MM.1S (cell line): ENCODE results near the gene CDYL2.

Source experiments
- DNase-seq: peaks from one replicate; pipeline ENCODE4 v3.0.0-alpha.2; 2015
- H2AFZ ChIP-seq: fragments of 300-600 bp; sonication (generic); 2 replicates; pipeline ENCODE4 v1.6.0; 2016; ENCODE audit warnings: antibody characterized with exemption, low read length
- H3F3A ChIP-seq: fragments of 300-600 bp; sonication (generic); 2 replicates; pipeline ENCODE4 v1.6.1; 2016; ENCODE audit warnings: mild to moderate bottlenecking, antibody characterized with exemption, low read length, moderate library complexity, mixed read lengths; ENCODE audit not compliant: insufficient read depth
- H3K27ac ChIP-seq: fragments of 300-600 bp; sonication (generic); 2 replicates; pipeline ENCODE4 v1.5.1; 2016; ENCODE audit warnings: mild to moderate bottlenecking, low read length
- H3K27me3 ChIP-seq: fragments of 300-600 bp; sonication (generic); replicated peaks from 2 replicates; pipeline ENCODE4 v1.6.0; 2016; ENCODE audit warnings: low read length; ENCODE audit not compliant: insufficient read depth
- H3K36me3 ChIP-seq: fragments of 300-600 bp; sonication (generic); replicated peaks from 2 replicates; pipeline ENCODE4 v1.6.1; 2016; ENCODE audit warnings: mild to moderate bottlenecking, low read length, mixed read lengths; ENCODE audit not compliant: insufficient read depth
- H3K4me1 ChIP-seq: fragments of 300-600 bp; sonication (generic); 2 replicates; pipeline ENCODE4 v1.6.1; 2016; ENCODE audit warnings: low read length, mixed read lengths
- H3K4me2 ChIP-seq: fragments of 300-600 bp; sonication (generic); 2 replicates; pipeline ENCODE4 v1.6.0; 2016; ENCODE audit warnings: low read depth, low read length
- H3K4me3 ChIP-seq: fragments of 300-600 bp; sonication (generic); 2 replicates; pipeline ENCODE4 v1.5.1; 2016; ENCODE audit warnings: low read length, mixed read lengths
- H3K79me2 ChIP-seq: fragments of 300-600 bp; sonication (generic); 2 replicates; pipeline ENCODE4 v1.6.1; 2016; ENCODE audit warnings: mixed run types, low read length, mixed read lengths
- H3K9ac ChIP-seq: fragments of 300-600 bp; sonication (generic); 2 replicates; pipeline ENCODE4 v1.6.1; 2016; ENCODE audit warnings: low read length, mixed read lengths
- H3K9me2 ChIP-seq: fragments of 300-600 bp; sonication (generic); replicated peaks from 2 replicates; pipeline ENCODE4 v1.6.1; 2016; ENCODE audit warnings: mild to moderate bottlenecking, low read length, mixed read lengths; ENCODE audit not compliant: insufficient read depth
- H3K9me3 ChIP-seq: fragments of 300-600 bp; sonication (generic); replicated peaks from 2 replicates; pipeline ENCODE4 v1.6.1; 2016; ENCODE audit warnings: mild to moderate bottlenecking, low read length, mixed read lengths; ENCODE audit not compliant: insufficient read depth
- H4K20me1 ChIP-seq: fragments of 300-600 bp; sonication (generic); 2 replicates; pipeline ENCODE4 v1.6.1; 2016; ENCODE audit warnings: mild to moderate bottlenecking, low read length, moderate library complexity, mixed read lengths; ENCODE audit not compliant: insufficient read depth
- CTCF ChIP-seq: fragments of 300-600 bp; sonication (generic); IDR thresholded peaks from 2 replicates; pipeline ENCODE4 v1.5.1; 2016; ENCODE audit warnings: antibody characterized with exemption, low read length, mixed read lengths
- EZH2 ChIP-seq: fragments of 300-600 bp; sonication (generic); optimal IDR thresholded peaks from 2 replicates; pipeline ENCODE3; 2017; ENCODE audit warnings: low read depth, mild to moderate bottlenecking, antibody characterized with exemption, low read length, mixed read lengths
- EZH2phosphoT487 ChIP-seq: fragments of 300-600 bp; sonication (generic); IDR thresholded peaks from 2 replicates; pipeline ENCODE4 v1.6.1; 2018; ENCODE audit warnings: antibody characterized with exemption, low read length

Gene CDYL2

GRCh38 chr16:80850757-80851156, 46.4 kb upstream of the CDYL2 start:
- no peaks in the 10 kb centered on the region for H3K9me3 ChIP-seq
- TF ChIP-seq EZH2phosphoT487 (no peak), EZH2 (no peak), CTCF (no peak)
- H3K4me2 ChIP-seq, result no peak overlapping the region
- no peaks in the 10 kb centered on the region for H3K36me3 ChIP-seq
- no peaks in the 10 kb centered on the region for H3K4me1 ChIP-seq
- H4K20me1 ChIP-seq, result no peaks in the 10 kb centered on the region
- no peak overlapping the region for H2AFZ ChIP-seq
- no peaks in the 10 kb centered on the region for H3F3A ChIP-seq
- H3K9ac ChIP-seq, result no peak overlapping the region
- no peak for DNase-seq
- H3K4me3 ChIP-seq, result no peak overlapping the region
- H3K9me2 ChIP-seq, result no peaks in the 10 kb centered on the region
- H3K27me3 ChIP-seq, result no peaks in the 10 kb centered on the region
- H3K79me2 ChIP-seq, result no peaks in the 10 kb centered on the region
- no peak overlapping the region for H3K27ac ChIP-seq

- H3F3A ChIP-seq, result no peaks in the 10 kb centered on the region
- H3K79me2 ChIP-seq, result no peaks in the 10 kb centered on the region
- no peaks in the 10 kb centered on the region for H3K9me3 ChIP-seq
- no peak overlapping the region for H3K27ac ChIP-seq
- H2AFZ ChIP-seq, result no peak overlapping the region
- no peak overlapping the region for H3K9ac ChIP-seq
- no peak overlapping the region for H3K4me2 ChIP-seq
- no peaks in the 10 kb centered on the region for H3K4me1 ChIP-seq
- TF ChIP-seq EZH2phosphoT487, result no peak
- TF ChIP-seq EZH2, result no peak
- no peak for TF ChIP-seq CTCF
- H3K4me3 ChIP-seq, result no peak overlapping the region
- no peaks in the 10 kb centered on the region for H3K9me2 ChIP-seq
- no peaks in the 10 kb centered on the region for H3K27me3 ChIP-seq
- no peak for DNase-seq
- H3K36me3 ChIP-seq, result no peaks in the 10 kb centered on the region
- no peaks in the 10 kb centered on the region for H4K20me1 ChIP-seq
Observed at GRCh38 chr16:80848862-80849261, 44.5 kb upstream of the CDYL2 start.

DNA sequence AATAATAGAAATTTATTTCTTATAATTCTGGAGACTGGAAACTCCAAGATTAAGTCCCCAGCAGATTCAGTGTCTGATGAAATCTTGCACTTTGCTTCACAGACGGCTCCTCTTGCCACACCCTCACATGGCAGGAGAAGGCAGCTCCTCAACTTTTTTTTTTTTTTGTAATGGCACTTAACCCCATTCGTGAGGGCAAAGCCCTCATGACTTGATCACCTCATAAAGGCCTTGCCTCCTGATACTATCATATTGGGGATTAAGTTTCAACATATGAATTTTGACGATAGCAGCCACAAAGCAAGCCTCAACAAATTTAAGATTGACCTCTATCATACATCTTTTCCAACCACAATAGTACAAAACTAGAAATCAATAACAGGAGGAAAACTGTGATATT, 42.3 kb upstream of the CDYL2 start:
- no peaks in the 10 kb centered on the region for H3K79me2 ChIP-seq
- no peak overlapping the region for H3K9ac ChIP-seq
- no peak overlapping the region for H3K4me3 ChIP-seq
- no peaks in the 10 kb centered on the region for H3F3A ChIP-seq
- H3K36me3 ChIP-seq, result no peaks in the 10 kb centered on the region
- H3K4me1 ChIP-seq, result no peaks in the 10 kb centered on the region
- no peak overlapping the region for H3K27ac ChIP-seq
- TF ChIP-seq EZH2, result no peak
- TF ChIP-seq CTCF, result no peak
- TF ChIP-seq EZH2phosphoT487, result no peak
- no peaks in the 10 kb centered on the region for H3K27me3 ChIP-seq
- no peak overlapping the region for H3K4me2 ChIP-seq
- H3K9me2 ChIP-seq, result no peaks in the 10 kb centered on the region
- no peak for DNase-seq
- no peak overlapping the region for H2AFZ ChIP-seq
- H3K9me3 ChIP-seq, result no peaks in the 10 kb centered on the region
- H4K20me1 ChIP-seq, result no peaks in the 10 kb centered on the region
